IMR-90 (cell line): ENCODE measurements around the gene CLCA1. TPM values are rescaled to one million over a fixed set of nuclear protein-coding genes. Genes with fewer than 3 reads are reported as not detected.

Experiments used
- ATAC-seq: fragments of 200-7000 bp; cut with Tn5 transposase; 2 replicates; pipeline ENCODE4 v1.9.1; 2020; ENCODE audit warnings: low read depth, mild to moderate bottlenecking, moderate library complexity
- BruUV-seq: library from RNA; stranded (reverse); fragments of 400-500 nt; replicated peaks from 2 replicates; lab custom pipeline; 2021; lab: Mats Ljungman, UMichigan
- CTCF ChIA-PET: fragments of 300-600 bp; formaldehyde crosslinking; extraction: SDS; loops from one replicate; lab custom pipeline; 2021; ENCODE audit warnings: antibody characterized with exemption; lab: Yijun Ruan, JAX
- POLR2A ChIA-PET: fragments of 300-600 bp; sonication (Branson Sonifier 250); formaldehyde crosslinking; loops from one replicate; lab custom pipeline; 2022; ENCODE audit warnings: antibody characterized with exemption; ENCODE audit not compliant: unreplicated experiment; lab: Charles Lee
- DNase-seq: peaks from one replicate; pipeline ENCODE4 v3.0.0; 2013
- H2AFZ ChIP-seq: replicated peaks from 2 replicates; pipeline ENCODE3; 2013; ENCODE audit warnings: low read length, mild to moderate bottlenecking; ENCODE audit not compliant: poor library complexity
- H2AK5ac ChIP-seq: 2 replicates; pipeline ENCODE4 v1.6.1; 2013; ENCODE audit warnings: low read depth, low read length, inconsistent platforms
- H2AK9ac ChIP-seq: replicated peaks from 2 replicates; pipeline ENCODE3; 2013; ENCODE audit warnings: mild to moderate bottlenecking, low read depth, low read length, moderate library complexity; ENCODE audit not compliant: poor library complexity
- H2BK120ac ChIP-seq: 2 replicates; pipeline ENCODE4 v1.6.1; 2013; ENCODE audit warnings: low read depth, low read length, inconsistent platforms
- H2BK15ac ChIP-seq: 3 replicates; pipeline ENCODE4 v1.6.1; 2013; ENCODE audit warnings: low read depth, low read length, inconsistent platforms
- H2BK20ac ChIP-seq: 2 replicates; pipeline ENCODE4 v1.6.1; 2013; ENCODE audit warnings: low read depth, mild to moderate bottlenecking, inconsistent platforms, low read length, moderate library complexity
- H2BK5ac ChIP-seq: 2 replicates; pipeline ENCODE4 v1.6.1; 2013; ENCODE audit warnings: mild to moderate bottlenecking, low read depth, low read length, inconsistent platforms; ENCODE audit not compliant: poor library complexity, severe bottlenecking
- H3K14ac ChIP-seq: replicated peaks from 2 replicates; pipeline ENCODE4 v1.6.1; 2013; ENCODE audit warnings: low read depth, low read length, inconsistent platforms
- H3K18ac ChIP-seq: 2 replicates; pipeline ENCODE4 v1.6.1; 2013; ENCODE audit warnings: low read depth, low read length, control low read depth
- H3K23ac ChIP-seq: 2 replicates; pipeline ENCODE4 v1.6.1; 2013; ENCODE audit warnings: low read depth, low read length, inconsistent platforms
- H3K27ac ChIP-seq: 2 replicates; pipeline ENCODE4 v1.5.1; 2013; ENCODE audit warnings: mild to moderate bottlenecking, control low read depth, low read length; ENCODE audit not compliant: insufficient read depth
- H3K27me3 ChIP-seq: 2 replicates; pipeline ENCODE4 v1.6.1; 2013; ENCODE audit warnings: low read length; ENCODE audit not compliant: control insufficient read depth, insufficient read depth
- H3K36me3 ChIP-seq: 2 replicates; pipeline ENCODE4 v1.6.1; 2013; ENCODE audit warnings: low read length, mixed read lengths; ENCODE audit not compliant: control insufficient read depth, insufficient read depth
- H3K4ac ChIP-seq: 2 replicates; pipeline ENCODE4 v1.6.1; 2013; ENCODE audit warnings: low read depth, low read length, inconsistent platforms
- H3K4me1 ChIP-seq: 2 replicates; pipeline ENCODE4 v1.6.1; 2013; ENCODE audit warnings: low read length, mixed read lengths; ENCODE audit not compliant: control insufficient read depth, insufficient read depth
- H3K4me2 ChIP-seq: 2 replicates; pipeline ENCODE4 v1.6.1; 2013; ENCODE audit warnings: low read depth, mild to moderate bottlenecking, control low read depth, low read length, moderate library complexity
- H3K4me3 ChIP-seq: 2 replicates; pipeline ENCODE4 v1.5.1; 2013; ENCODE audit warnings: low read depth, mild to moderate bottlenecking, control low read depth, low read length, moderate library complexity; ENCODE audit not compliant: insufficient read depth
- H3K56ac ChIP-seq: 2 replicates; pipeline ENCODE4 v1.6.1; 2013; ENCODE audit warnings: low read length, inconsistent platforms; ENCODE audit not compliant: insufficient read depth; ENCODE audit errors: extremely low read depth
- H3K79me1 ChIP-seq, 2 experiments: 2 replicates each; pipeline ENCODE4 v1.6.1; 2013; ENCODE audit warnings: low read length in 2 of 2, inconsistent platforms in 1 of 2, low read depth in 1 of 2
- H3K9ac ChIP-seq: 2 replicates; pipeline ENCODE4 v1.6.1; 2013; ENCODE audit warnings: low read depth, low read length, control low read depth
- H3K9me1 ChIP-seq: 2 replicates; pipeline ENCODE4 v1.6.1; 2013; ENCODE audit warnings: low read length, inconsistent platforms; ENCODE audit not compliant: insufficient read depth
- H3K9me3 ChIP-seq: 2 replicates; pipeline ENCODE4 v1.6.1; 2013; ENCODE audit warnings: low read length; ENCODE audit not compliant: control insufficient read depth, insufficient read depth
- H4K20me1 ChIP-seq: 2 replicates; pipeline ENCODE4 v1.6.1; 2013; ENCODE audit warnings: low read length, inconsistent platforms; ENCODE audit not compliant: insufficient read depth
- H4K5ac ChIP-seq: 2 replicates; pipeline ENCODE4 v1.6.1; 2013; ENCODE audit warnings: mild to moderate bottlenecking, low read depth, low read length, control low read depth
- H4K8ac ChIP-seq, 2 experiments: 2 replicates each; pipeline ENCODE4 v1.6.1; 2013; ENCODE audit warnings: low read depth in 2 of 2, low read length in 2 of 2, control low read depth in 1 of 2, inconsistent platforms in 1 of 2
- H4K91ac ChIP-seq: 2 replicates; pipeline ENCODE4 v1.6.1; 2013; ENCODE audit warnings: low read depth, low read length, inconsistent platforms; ENCODE audit not compliant: insufficient read depth
- MAFK ChIP-seq: IDR thresholded peaks from 2 replicates; pipeline ENCODE4 v1.6.1; 2012; ENCODE audit warnings: low read depth, low read length, improper control_type of control experiment
- NFE2L2 ChIP-seq: fragments of 150-350 bp; IDR thresholded peaks from 2 replicates; pipeline ENCODE4 v1.6.1; 2016; ENCODE audit warnings: low read depth, mild to moderate bottlenecking, low read length
- RAD21 ChIP-seq: IDR thresholded peaks from 2 replicates; pipeline ENCODE4 v1.6.1; 2012; ENCODE audit warnings: low read length, improper control_type of control experiment
- RFX5 ChIP-seq: IDR thresholded peaks from 2 replicates; pipeline ENCODE4 v1.8.0; 2012; ENCODE audit warnings: low read depth, mild to moderate bottlenecking, low read length, moderate library complexity
- WGBS, 2 experiments: methylation state at CpG; one replicate each; pipeline versions ENCODE4 v1.1.5 to v1.1.7; 2013; ENCODE audit warnings: missing lambda C conversion rate in 2 of 2; ENCODE audit not compliant: insufficient read length in 1 of 2; ENCODE audit errors: extremely low coverage in 2 of 2; 5-methylcytosine and 5-hydroxymethylcytosine counted together
- dilution Hi-C: fragments of 300-500 bp; cut with HindIII; formaldehyde crosslinking; loops from one replicate; pipeline ENCODE4 v1.14.3; 2018; ENCODE audit warnings: low sequenced_read_pairs; ENCODE audit not compliant: unreplicated experiment
- in situ Hi-C: fragments of 300-500 bp; cut with MboI; formaldehyde crosslinking; loops from 3 replicates; pipeline ENCODE4 v1.14.3; 2019; ENCODE audit warnings: low sequenced_read_pairs, inconsistent platforms, mixed read lengths
- intact Hi-C: fragments of 100-400 bp; cut with micrococcal nuclease; formaldehyde crosslinking; loops from 2 replicates; pipeline ENCODE4 v1.10.0; 2022
- polyA plus RNA-seq, 3 experiments: library from polyadenylated mRNA; depleted of rRNA; stranded (reverse); fragments of >200 nt; gene quantifications; 2 replicates each; pipeline ENCODE4 v1.2.3, GENCODE V29; 2012; ENCODE audit warnings: low replicate concordance in 1 of 3
- total RNA-seq: library from RNA; depleted of rRNA; stranded (reverse); fragments of >200 nt; gene quantifications from 2 replicates; pipeline ENCODE4 v1.2.3, GENCODE V29; 2012
- TF ChIP-seq, protein P1 (sequence below): fragments of 150-350 bp; IDR thresholded peaks from 2 replicates; pipeline ENCODE4 v1.6.1; 2016; ENCODE audit warnings: low read depth, mild to moderate bottlenecking, low read length, moderate library complexity, borderline replicate concordance

The CLCA1 gene
- total and polyA plus RNA-seq, 2 of the 4 experiments (the other 2 are of a cell fraction): not detected

DNA sequence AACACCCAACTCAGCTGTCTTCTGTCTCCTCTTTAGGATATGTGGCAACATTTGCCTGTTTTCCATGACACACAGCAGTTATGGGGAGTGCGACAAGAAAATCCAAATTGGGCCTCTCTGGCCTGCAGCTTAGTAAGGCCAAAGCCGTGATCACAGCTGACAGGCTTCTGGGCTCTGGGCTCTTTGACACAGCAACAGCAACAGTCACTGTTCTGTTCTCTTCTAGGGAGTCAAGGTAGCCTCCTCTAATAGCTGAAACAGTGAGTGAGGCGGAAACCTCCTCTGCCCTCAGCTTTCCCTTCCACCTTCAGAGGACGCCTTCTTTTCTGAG, 19.0 kb downstream of the CLCA1 start (continued):
- TF ChIP-seq, protein P1, sequence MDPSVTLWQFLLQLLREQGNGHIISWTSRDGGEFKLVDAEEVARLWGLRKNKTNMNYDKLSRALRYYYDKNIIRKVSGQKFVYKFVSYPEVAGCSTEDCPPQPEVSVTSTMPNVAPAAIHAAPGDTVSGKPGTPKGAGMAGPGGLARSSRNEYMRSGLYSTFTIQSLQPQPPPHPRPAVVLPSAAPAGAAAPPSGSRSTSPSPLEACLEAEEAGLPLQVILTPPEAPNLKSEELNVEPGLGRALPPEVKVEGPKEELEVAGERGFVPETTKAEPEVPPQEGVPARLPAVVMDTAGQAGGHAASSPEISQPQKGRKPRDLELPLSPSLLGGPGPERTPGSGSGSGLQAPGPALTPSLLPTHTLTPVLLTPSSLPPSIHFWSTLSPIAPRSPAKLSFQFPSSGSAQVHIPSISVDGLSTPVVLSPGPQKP: no peak

DNA sequence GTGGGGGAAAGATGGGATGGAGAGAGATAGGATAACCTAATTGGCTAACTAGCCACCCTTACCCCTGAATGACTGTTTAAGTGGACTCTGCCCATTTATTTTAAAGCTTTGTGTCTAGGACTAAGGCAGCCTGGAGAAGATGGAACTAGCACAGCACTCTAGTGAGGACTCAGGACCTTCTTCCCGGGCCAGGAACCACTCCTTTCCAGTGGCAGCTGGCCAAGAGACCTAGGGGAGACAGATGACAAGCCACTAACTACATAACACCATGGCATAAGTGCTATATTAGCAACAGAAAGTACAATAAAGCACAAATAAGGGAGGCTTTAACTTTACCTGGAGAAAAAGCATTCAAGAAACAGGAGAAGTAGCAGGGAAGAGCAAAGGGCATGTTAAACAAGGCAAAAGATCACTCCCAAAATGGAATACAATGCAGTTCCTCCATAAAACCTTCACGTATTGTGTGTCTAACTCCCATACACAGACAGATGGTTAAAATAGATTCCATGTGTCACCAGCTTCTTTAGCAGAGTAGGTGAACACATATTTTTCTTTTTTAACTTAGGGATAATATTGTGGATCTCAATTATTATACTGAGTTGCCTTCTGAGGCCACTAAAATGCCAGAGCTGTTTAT, 20.6 kb downstream of the CLCA1 start:
- no peak overlapping the region for H2AK5ac ChIP-seq
- H2BK5ac ChIP-seq: no peak overlapping the region
- H3K9me1 ChIP-seq: no peaks in the 10 kb centered on the region
- ATAC-seq (no peak), DNase-seq (no peak)
- H4K5ac ChIP-seq: no peak overlapping the region
- peaks cover 12% of the 10 kb centered on the region for H3K27me3 ChIP-seq
- no peaks in the 10 kb centered on the region for H3K36me3 ChIP-seq
- no peak overlapping the region for H2BK120ac ChIP-seq
- WGBS, 2 experiments: no CpG with 5 or more reads among the region's 2 CpGs
- no peak overlapping the region for H4K91ac ChIP-seq
- H2AFZ ChIP-seq: no peak overlapping the region
- no peak overlapping the region for H3K14ac ChIP-seq
- no peak overlapping the region for H3K4me2 ChIP-seq
- no TSS peak for BruUV-seq
- no peaks in the 10 kb centered on the region for H3K4me1 ChIP-seq
- TF ChIP-seq RFX5 (no peak), MAFK (no peak), NFE2L2 (no peak), RAD21 (no peak)
- H3K4me3 ChIP-seq: no peak overlapping the region
- H4K8ac ChIP-seq: no peak overlapping the region
- H3K56ac ChIP-seq: no peak overlapping the region
- no peak overlapping the region for H3K4ac ChIP-seq
- H4K20me1 ChIP-seq: no peaks in the 10 kb centered on the region
- H2BK15ac ChIP-seq: no peak overlapping the region
- in situ Hi-C loops: loop anchor here (25.0 kb wide), 1 partner anchor 598 kb away; no protein-coding TSS in a partner anchor
- no peaks in the 10 kb centered on the region for H3K79me1 ChIP-seq
- CTCF ChIA-PET: interaction anchor here (1.4 kb wide), 1 partner anchor 10 kb away, joined by 3 read pairs; no protein-coding TSS in a partner anchor
- no peak overlapping the region for H3K18ac ChIP-seq
- no peaks in the 10 kb centered on the region for H3K9me3 ChIP-seq
- no peak overlapping the region for H3K23ac ChIP-seq
- H2BK20ac ChIP-seq: no peak overlapping the region
- H3K27ac ChIP-seq: no peak overlapping the region
- dilution Hi-C loops: no loop called here
- POLR2A ChIA-PET: no interaction called here
- H2AK9ac ChIP-seq: no peak overlapping the region
- intact Hi-C loops: no loop called here
- no peak overlapping the region for H3K9ac ChIP-seq
